K562 (cell line): ENCODE results near the gene SIGLEC6. TPM values are rescaled to one million over a fixed set of nuclear protein-coding genes. Genes with fewer than 3 reads are reported as not detected.
A peak's percentile ranks its signal among the peaks of the same experiment; 100 is the strongest.

Experiments
- CUX1 ChIP-seq: fragments of 200-800 bp; sonication (Bioruptor generic); IDR thresholded peaks from 2 replicates; pipeline ENCODE4 v1.6.1; 2016; ENCODE audit warnings: missing genetic modification characterization, missing compliant biosample characterization
- DPF2 ChIP-seq: fragments of 450-650 bp; IDR thresholded peaks from 2 replicates; pipeline ENCODE4 v1.6.1; 2016
- HINFP ChIP-seq: fragments of 450-650 bp; conservative IDR thresholded peaks from 2 replicates; pipeline ENCODE4 v1.6.1; 2016; ENCODE audit warnings: missing genetic modification characterization, low read depth, mild to moderate bottlenecking, control low read depth, missing compliant biosample characterization
- KDM4B ChIP-seq, 2 experiments: fragments of 450-650 bp in 1 of 2; sonication (generic) in 1 of 2; IDR thresholded peaks; 2 replicates each; pipeline ENCODE4 v1.6.1; 2016 to 2017; ENCODE audit warnings: borderline replicate concordance in 2 of 2, antibody characterized with exemption in 1 of 2, low read depth in 1 of 2, mild to moderate bottlenecking in 1 of 2
- L3MBTL2 ChIP-seq: fragments of 450-650 bp; IDR thresholded peaks from 2 replicates; pipeline ENCODE4 v1.6.1; 2016; ENCODE audit warnings: mild to moderate bottlenecking, moderate library complexity
- PHF20 ChIP-seq: fragments of 450-650 bp; IDR thresholded peaks from 2 replicates; pipeline ENCODE4 v1.6.1; 2018; ENCODE audit not compliant: partially characterized antibody
- PRDM10 ChIP-seq: fragments of 450-650 bp; IDR thresholded peaks from 2 replicates; pipeline ENCODE4 v1.6.1; 2018; ENCODE audit not compliant: partially characterized antibody
- SNIP1 ChIP-seq: fragments of 450-650 bp; IDR thresholded peaks from 2 replicates; pipeline ENCODE4 v1.7.1; 2017; ENCODE audit warnings: low read depth, mild to moderate bottlenecking
- SNRNP70 ChIP-seq: fragments of 200-400 bp; formaldehyde crosslinking; optimal IDR thresholded peaks from 2 replicates; pipeline ENCODE3; 2017; ENCODE audit warnings: low read depth, low read length
- TAF1 ChIP-seq: IDR thresholded peaks from 2 replicates; pipeline ENCODE4 v1.6.1; 2011; ENCODE audit warnings: mild to moderate bottlenecking, low read length, moderate library complexity; ENCODE audit not compliant: insufficient read depth, control insufficient read depth, severe bottlenecking; ENCODE audit errors: extremely low read depth
- TAF9B ChIP-seq: fragments of 450-650 bp; IDR thresholded peaks from 2 replicates; pipeline ENCODE4 v1.6.1; 2018; ENCODE audit warnings: mild to moderate bottlenecking; ENCODE audit not compliant: partially characterized antibody
- TRIM28 ChIP-seq: fragments of 450-650 bp; IDR thresholded peaks from 2 replicates; pipeline ENCODE4 v1.6.1; 2017
- ZNF316 ChIP-seq: fragments of 450-650 bp; IDR thresholded peaks from 2 replicates; pipeline ENCODE4 v1.6.1; 2016
- polyA plus RNA-seq, 8 experiments: library from polyadenylated mRNA; depleted of rRNA in 4 of 8; stranded (reverse) in 5 of 8; unstranded in 3 of 8; fragments of >200 nt; fragmentation: Nextera tagmentation in 2 of 8; fragmentation: Illumina TruSeq in 1 of 8; extraction: Ambion mirVana in 2 of 8; extraction: Trizol in 1 of 8; gene quantifications; 2 replicates each; pipeline versions ENCODE4 v1.2.1 to v1.2.3, GENCODE V29; 2011 to 2014; ENCODE audit warnings: inconsistent platforms in 1 of 8, missing spikeins in 1 of 8
- total RNA-seq, 7 experiments: library from RNA; depleted of rRNA in 6 of 7; stranded (reverse); fragments of >200 nt in 6 of 7; fragmentation: Illumina TruSeq in 2 of 7; extraction: Trizol in 2 of 7; gene quantifications; 2 replicates each; pipeline versions ENCODE4 v1.2.1 to v1.2.3, GENCODE V29; 2011 to 2021; ENCODE audit warnings: low replicate concordance in 1 of 7

SIGLEC6 gene
- total and polyA plus RNA-seq, 9 of the 15 experiments (the other 6 are each of a cell fraction or from before 2014, with no cell fraction given) = 0.03 to 17.5 (median 0.71) TPM

GRCh38 chr19:51546650-51547396, 15.4 kb upstream of the SIGLEC6 start (continued):
- TF ChIP-seq CUX1 (peak; percentile 47), KDM4B (IDR thresholded peaks at IDR 0.05; ENCODE audit: borderline replicate concordance in 2 of 2, low read depth in 1 of 2) (peak in 1 of 2 experiments; percentile 39; a peak in 1 of 4 replicates), DPF2 (peak; percentile 99), TAF9B (peak; percentile 82), TRIM28 (no peak; the same call in 1 of the 2 replicates), TAF1 (peak; percentile 62), SNRNP70 (no peak), HINFP (tag) (no peak), ZNF316 (peak; percentile 69), L3MBTL2 (peak; percentile 96), PRDM10 (peak; percentile 51), SNIP1 (no peak), PHF20 (peak; percentile 31)
